ENCODE measurements around the gene SUSD3.
"Not testable (repeated sequence)": the region's sequence is repeated elsewhere in the genome, so short reads cannot be mapped to it uniquely, and the experiment has no call there.

The SUSD3 gene

DNA sequence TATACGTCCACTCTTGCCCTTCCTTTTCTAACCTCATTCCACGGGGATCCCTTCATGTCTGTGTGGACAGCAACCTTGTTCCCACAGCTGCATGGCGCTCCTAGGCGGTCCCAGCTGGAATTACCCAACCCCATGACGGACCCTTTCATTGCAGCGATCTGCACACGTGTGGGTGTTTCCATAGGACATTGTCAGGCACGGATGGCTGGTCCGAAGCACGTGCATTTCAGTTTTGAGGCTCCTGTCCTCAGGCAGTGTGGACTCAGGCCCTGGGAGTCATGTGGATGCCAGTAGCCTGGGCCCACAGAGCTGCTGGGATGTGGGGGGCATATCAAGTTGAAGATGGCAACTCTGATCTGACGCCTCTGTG, 52.5 kb downstream of the SUSD3 start:
- DNase-seq (ENCODE audit: low spot score), result no peak

DNA sequence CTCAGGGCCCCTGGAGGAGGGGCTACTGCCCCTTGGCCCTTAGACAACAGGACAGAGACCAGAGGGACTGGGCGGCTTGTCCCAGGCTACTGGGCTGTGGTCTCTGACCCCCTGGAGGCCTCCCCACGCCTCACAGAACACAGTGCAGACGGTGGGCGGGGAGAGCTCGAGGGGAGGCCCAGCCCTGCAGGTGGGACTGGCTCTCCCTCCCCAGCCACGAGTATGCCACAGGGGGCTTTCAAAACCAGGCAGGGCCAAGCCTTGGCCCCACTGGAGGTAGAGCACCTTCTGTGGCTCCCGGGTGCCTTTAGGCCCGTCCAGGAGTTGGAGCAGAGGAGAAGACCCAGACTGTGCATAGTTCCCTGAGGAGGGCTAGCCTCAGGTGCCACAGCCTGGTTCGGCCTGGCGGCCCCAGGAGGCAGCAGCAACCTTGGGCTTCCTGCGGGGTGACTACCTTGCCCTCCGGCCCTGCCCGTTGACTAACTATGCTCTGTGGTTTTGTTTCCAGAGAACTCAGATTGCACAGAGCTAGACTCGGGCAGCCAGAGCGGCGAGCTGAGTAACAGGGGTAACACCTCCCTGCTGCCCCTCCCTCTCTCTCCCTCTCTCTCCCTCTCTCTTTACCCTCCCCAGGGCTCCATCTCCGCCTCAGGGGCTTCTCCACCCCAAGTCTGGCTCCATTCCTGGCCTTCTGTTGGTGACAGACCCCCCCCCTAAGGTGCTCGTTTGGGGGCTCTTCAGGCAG, 53.0 kb downstream of the SUSD3 start:
- no peak for DNase-seq (ENCODE audit: low spot score)

DNA sequence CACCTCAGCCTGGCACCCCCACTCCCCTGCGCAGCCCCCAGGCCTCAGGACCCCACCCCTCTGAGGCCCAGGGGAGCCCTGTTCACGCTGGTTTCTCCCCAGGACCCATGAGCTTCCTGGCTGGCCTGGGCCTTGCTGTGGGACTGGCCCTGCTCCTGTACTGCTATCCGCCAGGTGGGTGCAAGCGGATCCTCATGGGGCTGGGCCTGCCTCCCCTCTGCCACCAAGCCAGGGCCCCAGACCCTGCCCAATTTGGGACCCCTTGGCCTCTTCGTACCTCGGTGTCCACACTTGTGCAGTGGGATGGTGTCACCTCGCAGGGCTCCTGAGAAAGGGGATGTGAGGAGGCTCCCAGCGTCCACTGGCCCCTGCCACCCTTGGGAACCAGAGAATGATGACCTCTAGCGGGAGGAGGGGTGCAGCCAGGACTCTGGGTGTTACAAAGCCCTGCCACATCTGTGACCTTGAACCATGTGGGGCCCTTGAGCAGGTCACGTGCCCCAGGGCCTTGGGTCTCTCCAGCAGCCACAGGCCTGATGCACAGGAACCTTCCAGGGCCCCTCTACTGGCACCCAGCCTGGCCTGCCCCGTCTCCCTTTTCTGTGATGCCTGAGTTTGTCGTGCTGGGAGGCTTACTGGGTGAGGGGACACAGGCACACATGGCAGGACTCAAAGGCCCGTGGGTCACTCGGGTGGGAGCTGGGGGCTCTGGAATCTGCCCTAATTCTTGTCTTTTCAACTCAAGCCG, 53.8 kb downstream of the SUSD3 start:
- DNase-seq (ENCODE audit: low spot score), result no peak

DNA sequence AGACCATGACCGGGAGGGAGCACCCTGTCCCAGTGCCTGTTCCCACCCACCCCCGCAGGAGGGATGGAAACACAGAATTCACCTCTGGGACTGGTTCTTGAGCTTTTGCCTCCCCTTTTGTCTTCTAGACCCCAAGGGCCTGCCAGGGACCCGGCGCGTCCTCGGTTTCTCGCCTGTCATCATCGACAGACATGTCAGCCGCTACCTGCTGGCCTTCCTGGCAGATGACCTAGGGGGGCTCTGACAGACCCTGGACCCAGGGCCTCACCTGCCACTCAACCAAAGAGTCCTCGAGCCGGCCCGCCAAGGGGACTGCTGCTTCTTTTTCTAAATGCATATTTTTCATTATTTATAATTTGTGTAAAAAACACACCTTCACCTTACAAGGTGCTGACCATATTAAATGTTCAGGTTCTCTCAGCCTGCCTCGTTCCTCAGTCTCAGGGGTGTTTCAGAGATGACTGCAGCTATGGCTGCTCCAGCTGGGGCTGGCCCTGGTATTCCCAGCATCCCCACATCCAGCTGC, 54.4 kb downstream of the SUSD3 start:
- no peak for DNase-seq (ENCODE audit: low spot score)

DNA sequence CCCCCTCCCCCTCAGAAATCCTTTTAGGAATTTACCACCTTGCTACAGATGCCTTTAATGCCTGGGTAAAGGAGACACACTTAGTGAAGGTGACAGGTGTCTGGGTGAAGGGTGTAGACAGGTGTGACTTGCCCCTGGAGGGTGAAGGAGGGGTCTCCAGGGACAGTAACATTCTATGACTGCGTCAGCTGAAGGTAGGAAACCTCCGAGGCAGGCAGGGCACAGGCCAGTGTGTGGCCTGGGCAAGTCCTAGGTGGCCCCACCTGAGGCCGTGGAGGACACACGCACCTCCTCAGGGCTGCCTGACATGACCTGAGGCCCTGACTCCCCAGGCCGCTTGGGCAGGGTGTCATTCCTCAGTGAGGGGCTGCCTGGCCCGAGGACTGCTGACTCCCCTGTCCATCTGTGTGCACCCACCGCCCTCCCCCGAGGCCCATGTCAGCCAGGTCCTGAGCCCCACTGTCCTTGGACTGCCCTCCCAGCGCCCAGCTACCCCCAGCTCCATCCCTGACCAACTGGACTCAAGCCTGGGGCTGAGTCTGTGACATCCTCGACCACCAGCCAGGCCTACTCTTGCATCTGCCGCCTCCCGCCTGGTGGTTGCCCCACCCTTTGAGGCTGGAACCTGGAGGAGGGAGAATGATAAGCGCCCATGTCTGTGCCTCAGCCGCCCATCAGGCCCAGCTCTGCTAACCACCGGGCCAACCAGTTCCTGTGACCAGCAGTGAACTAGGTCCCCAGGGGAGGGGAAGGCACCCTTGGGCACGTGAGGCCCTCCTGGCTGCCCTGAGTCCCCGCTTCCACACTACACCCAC, 55.9 kb downstream of the SUSD3 start:
- DNase-seq (ENCODE audit: low spot score), result no peak

DNA sequence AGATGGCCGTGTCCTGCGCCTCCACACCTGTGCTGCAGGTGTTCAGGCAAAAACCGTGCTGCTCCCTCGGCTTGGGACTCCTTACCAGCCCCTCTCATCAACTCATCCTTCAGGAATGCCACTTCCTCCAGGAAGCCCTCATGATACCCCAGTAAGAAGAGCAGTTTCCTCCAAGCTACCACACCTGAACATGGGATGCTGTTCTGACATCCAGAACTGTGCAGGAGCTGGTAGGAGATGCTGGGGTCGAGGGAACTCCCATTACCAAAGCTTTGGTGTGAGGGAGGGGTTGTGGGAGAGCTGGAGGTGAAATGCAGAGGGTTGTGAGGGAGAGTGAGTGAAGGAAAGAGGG, 56.5 kb downstream of the SUSD3 start:
- no peak for DNase-seq (ENCODE audit: low spot score)

DNA sequence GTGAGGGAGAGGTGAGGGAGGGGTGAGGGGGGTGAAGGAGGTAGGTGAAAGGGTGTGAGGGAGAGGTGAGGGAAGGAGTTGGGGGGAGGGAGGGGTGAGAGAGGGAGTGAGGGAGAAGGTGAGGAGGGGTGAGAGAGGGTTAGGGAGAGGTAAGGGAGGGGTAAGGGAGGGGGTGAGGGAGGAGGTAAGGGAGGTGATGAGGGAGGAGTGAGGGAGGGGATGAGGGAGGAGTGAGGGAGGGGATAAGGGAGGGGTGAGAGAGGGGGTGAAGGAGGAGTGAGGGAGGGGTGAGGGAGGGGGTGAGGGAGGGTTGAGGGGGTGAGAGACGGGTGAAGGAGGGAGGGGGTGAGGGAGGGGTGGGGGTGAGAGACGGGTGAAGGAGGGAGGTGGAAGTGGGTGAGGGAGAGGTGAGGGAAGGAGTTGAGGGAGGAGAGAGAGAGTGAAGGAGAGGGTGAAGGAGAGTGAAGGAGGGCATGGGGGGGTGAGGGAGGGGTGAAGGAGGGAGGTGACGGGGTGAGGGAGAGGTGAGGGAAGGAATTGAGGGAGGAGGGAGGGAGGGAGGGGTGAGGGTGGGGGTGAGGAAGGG, 57.1 kb downstream of the SUSD3 start:
- no peak for DNase-seq (ENCODE audit: low spot score)

DNA sequence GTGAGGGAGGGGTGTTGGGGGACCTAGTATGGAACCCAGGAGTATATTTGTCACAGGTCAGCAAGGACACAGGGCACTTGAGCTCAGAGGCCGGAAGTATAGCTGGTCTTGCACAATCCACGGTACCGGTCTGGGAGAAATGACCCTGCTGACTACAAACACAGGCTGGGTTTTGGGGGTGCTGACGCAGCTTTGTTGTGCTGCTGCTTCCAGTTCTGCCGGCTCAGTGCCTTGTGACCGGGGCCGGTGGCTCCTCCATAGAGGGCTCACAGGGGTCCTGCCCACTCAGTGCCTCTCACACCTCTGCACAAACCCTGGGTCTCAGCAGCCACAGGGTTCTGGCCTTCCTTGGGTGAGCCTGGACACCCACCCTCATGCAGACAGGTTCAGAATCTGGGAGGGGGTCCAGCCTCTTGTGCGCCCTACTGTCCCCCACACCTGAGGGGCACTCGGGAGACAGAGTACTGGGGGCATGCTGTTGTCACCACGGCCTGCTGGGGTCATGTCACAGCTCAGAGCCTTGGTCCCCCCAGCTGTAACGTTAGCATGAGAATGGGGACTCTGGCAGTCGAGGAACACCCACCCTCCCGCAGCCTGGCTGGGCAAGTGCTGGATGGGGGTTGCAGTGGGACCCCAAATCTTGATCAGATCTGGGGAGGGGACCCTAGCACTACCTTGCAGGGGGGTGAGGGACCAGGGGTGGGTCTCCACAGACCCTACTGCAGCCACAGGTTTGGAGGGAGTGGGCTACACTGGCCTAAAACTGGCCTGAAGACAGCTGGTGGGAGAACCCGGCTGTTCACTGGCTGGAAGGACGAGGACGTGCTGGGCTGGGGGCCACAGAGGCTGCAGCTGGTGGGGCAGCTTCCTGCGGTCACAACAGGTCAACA, 57.8 kb downstream of the SUSD3 start:
- DNase-seq (ENCODE audit: low spot score), result no peak

DNA sequence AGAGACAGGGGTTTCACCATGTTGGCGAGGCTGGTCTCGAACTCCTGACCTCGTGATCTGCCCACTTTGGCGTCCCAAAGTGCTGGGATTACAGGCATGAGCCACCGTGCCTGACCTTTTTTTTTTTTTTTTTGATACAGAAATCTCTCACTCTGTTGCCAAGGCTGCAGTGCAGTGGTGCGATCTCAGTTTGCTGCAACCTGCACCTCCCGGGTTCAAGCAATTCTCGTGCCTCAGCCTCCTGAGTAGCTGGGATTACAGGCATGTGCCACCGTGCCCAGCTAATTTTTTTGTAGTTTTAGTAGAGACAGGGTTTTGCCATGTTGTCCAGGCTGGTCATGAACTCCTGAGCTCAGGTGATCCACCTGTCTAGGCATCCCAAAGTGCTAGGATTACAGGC, 59.0 kb downstream of the SUSD3 start:
- DNase-seq (ENCODE audit: low spot score), result not testable (repeated sequence)

DNA sequence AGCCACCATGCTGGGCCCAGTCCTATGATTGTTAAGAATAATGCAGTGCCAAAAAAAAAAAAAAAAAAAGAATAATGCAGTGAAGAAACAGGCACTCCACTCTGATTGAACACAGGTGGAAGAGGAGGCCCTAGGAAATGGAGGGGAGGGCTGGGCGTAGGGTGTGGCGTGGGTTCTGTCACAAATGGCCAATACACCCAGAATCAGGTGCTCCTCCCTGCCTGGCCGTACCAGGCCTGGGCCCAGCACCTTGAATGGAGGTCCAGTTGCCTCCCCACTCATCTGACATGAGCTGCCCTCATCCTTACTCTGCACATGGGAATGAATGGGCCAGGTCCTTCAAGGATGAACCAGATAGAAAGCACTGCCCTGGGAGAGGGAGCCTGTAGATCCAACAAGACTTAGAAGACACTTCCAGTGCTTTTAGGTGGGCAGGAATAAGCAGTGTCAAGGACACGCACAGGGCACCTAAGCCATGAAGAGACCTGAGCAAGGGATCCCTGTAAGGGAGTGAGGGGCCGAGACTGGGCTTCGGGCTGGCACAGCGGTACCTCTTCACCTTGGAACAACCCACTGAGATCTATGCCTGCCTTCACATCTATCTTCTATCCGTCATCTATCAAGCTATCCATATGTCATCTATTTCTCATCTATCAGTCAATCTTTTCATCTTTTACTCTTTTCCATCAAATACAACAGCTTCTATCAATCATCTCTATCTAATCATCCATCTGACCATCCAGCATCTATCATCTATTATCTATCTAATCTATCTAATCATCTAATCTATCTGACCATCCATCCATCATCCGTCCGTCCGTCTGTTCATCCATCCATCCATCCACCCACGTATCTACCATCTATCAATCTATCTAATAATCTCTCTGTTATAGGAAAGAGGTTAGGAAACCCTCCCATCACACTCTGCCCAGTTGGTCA, 59.7 kb downstream of the SUSD3 start:
- DNase-seq (ENCODE audit: low spot score), result no peak

DNA sequence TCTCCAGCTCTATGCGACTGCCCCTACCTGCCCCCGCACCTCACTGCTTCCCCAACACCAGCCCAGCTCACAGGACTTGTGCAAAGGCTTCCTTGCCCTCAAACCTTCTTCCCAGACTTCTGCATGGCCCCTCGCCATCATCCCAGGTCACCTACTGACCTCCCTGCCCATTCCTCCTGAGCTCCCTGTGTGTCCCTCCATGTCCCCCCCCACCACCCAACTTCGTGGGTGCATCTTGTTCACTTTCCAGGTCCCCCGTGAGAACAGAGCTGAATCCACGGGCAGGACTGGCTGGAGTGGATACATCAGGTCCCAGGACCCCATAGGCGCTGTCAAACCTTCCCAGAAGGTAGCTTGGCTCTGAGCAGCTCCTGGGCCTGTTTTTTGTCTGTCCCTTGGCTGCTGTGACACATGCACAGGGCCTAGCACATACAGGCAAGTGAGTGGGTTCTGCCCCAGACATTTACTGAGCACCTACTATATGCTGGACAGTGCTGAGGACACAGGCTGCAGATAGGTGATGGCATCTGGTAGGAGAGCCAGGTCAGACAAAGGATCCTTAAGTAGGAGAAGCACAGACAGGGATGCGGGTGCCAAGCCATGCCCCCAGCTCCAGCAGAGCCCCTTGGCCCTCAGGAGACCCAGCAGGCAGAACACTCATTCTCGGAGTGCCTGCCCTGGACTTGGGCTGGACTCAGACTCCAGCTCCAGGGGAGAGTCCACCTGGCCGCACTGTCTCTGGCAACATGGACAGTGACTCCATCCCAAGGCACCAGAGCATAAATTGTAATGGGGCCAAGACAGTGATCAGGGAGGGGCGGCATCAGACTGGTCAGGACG, 60.6 kb downstream of the SUSD3 start:
- peak; percentile 43 for DNase-seq (ENCODE audit: low spot score)

DNA sequence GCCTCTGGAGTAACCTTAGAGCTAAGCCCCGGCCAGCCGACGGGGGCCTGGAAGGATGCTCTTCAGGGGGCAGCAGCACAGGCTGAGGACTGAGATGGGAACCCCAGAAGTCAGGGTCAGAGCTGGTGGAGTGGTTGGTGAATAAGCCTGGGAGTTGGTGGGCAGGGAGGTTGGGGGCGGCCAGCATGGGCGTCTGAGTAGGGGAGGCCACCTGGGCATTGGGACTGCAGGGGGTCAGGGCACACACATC, 61.1 kb downstream of the SUSD3 start:
- DNase-seq (ENCODE audit: low spot score), result no peak

DNA sequence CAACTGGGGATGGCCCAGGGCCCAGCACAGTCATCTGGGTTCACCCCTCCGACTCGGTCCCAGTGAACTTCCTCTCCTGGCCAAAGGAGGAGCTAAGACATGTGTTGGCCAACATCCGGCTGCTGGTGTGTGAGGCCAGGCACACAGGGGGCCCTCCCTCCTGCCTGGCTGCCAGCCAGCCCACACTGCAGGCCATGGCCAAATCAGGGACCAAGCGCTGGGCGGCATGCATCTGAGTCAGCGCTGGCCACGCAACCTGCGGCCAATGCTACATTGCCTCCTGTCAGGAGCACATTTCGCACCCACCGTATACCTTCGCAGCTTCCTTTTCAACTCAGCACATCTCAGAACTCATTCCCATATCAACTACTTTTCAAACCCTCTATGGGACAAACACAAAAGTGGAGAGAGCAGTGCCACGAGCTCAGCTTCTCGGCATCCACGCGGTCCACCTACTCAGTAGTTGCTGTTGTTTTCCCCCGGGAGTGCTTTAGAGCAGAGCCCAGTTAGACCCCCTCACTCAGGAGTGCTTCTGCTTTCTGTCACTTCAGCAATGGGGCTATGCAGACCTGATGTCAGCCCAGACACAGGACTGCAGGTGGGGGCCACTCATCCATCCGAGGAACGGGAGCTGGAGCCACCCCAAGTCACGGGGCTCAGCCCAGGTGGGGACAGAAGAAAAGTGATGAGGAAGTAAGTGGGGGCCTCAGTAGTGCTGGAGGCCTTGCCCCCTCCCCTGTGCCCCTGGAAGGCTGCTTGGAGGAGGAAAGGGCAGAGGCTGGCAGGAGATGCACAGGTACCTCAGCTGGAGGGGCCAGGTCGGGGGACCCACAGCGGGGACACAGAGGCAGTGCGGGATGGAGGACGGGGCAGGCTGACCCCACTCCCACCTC, 61.7 kb downstream of the SUSD3 start:
- DNase-seq (ENCODE audit: low spot score), result peak; percentile 48

DNA sequence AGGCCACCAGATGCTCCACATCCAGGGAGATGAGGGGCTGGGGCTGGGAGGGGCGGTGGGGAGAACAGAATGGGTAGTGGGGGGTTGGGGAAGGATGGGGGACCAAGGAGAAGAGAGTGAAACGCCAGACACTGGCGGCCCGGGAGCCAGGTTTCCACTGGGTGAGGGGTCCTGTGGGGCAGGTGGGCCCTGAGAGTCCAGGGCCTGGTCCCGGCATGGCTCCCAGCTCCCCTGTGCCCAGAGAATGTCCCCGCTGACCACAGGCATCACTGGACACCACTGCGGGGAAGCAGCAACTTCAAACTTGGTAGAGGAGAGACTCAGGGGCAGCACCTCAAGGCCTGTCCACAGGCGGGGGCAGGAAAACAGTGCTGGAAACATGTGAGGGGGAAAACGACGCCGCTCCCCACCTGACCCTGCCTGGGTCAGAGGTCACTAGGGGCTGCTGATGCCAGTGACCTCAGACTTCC, 62.4 kb downstream of the SUSD3 start:
- DNase-seq (ENCODE audit: low spot score), result no peak

DNA sequence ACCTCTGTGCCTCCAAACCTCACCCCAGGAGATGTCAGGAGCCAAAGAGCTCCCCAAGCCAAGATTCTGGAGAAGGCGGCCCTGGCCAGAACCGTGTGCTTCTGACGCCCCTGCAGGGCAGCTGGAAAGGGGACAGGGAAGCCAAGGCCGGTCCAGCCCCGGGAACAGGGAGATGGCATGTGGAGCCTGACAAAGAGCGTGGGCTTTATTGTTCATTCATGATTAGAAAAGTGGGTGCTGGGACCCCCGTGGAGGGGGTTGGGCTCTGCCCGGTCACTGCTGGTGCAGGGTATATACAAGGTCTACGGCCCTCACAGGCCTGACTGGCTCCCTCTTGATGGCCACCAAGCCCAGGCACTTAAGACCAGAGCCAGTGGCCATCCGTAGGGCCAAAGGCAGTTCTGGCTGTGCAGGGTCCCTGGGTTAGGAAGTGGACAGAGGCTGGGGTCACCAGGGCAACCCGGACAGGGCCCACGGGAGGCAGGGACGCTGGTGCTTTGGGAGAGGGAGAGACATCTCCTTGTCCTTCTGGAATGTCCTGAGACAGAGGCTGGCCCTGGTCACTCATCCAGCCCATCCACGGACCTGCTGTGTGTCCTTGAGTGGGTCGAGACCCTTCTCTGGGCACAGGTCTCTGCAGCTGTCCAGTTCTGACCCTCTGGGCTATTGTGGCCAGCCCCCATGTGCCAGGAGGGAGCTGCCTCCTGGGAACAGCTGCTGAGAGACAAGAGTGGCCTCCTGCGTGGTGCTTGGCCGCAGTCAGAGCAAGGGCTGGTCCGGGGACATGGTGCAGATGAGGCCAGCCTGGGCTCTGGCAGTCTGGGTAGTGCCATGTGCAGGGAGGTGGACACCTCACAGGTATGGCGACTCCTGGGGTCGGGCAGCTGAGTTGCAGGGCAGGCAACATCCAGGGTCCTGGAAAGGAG, 63.1 kb downstream of the SUSD3 start:
- no peak for DNase-seq (ENCODE audit: low spot score)

DNA sequence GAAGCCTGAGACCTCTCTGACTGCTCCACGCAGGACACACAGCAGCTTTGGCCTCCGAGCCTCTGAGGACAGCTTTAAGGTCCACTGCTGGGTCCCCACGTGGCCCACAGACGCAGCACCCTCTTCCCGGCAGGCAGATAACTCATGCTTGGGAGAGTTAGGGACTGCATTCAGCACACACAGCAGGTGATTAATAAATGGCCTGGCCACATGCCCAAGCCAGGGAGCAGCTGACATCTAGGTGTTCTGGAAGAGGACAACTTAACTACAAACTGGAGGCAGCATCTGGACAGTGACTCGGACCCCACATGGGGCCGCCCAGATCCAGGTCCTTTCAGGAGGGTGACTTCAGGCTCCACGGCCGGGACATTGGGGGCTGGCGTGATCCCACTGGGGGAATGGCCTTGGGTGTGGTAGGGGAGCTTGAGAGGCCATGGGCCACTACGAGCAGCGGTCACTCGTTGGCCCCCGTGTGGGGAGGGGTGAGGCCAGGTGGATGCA, 64.3 kb downstream of the SUSD3 start:
- DNase-seq (ENCODE audit: low spot score), result no peak
